Activated CD8-positive, alpha-beta T cell treated with anti-CD3 and anti-CD28 coated beads for 36 hours (primary cell): ENCODE measurements around the gene PTPRK. TPM values are rescaled to one million over a fixed set of nuclear protein-coding genes. Genes with fewer than 3 reads are reported as not detected.

ENCODE experiments used
- ATAC-seq: fragments of 200-7000 bp; cut with Tn5 transposase; one replicate; pipeline ENCODE4 v1.10.0; 2021; ENCODE audit warnings: mild to moderate bottlenecking, moderate library complexity
- CTCF ChIA-PET: fragments of 350-600 bp; sonication (Branson Sonifier 250); formaldehyde crosslinking; loops from one replicate; lab custom pipeline; 2021; ENCODE audit warnings: antibody characterized with exemption; lab: Charles Lee
- POLR2A ChIA-PET: fragments of 350-600 bp; sonication (Branson Sonifier 250); formaldehyde crosslinking; loops from one replicate; lab custom pipeline; 2021; ENCODE audit warnings: antibody characterized with exemption; lab: Charles Lee
- DNase-seq: peaks from one replicate; pipeline ENCODE4 v3.0.0-alpha.2; 2020
- H3K27ac Mint-ChIP-seq: one replicate; pipeline ENCODE4 v1.8.0; 2021; ENCODE audit warnings: mild to moderate bottlenecking, mixed read lengths
- H3K27me3 Mint-ChIP-seq: one replicate; pipeline ENCODE4 v1.8.0; 2021; ENCODE audit warnings: mixed read lengths
- H3K36me3 Mint-ChIP-seq: one replicate; pipeline ENCODE4 v1.8.0; 2021; ENCODE audit warnings: low read depth, mixed read lengths
- H3K4me1 Mint-ChIP-seq: one replicate; pipeline ENCODE4 v1.8.0; 2021; ENCODE audit warnings: low read depth, mixed read lengths
- H3K4me3 Mint-ChIP-seq: one replicate; pipeline ENCODE4 v1.8.0; 2021; ENCODE audit warnings: mild to moderate bottlenecking, moderate library complexity, mixed read lengths
- H3K9me3 Mint-ChIP-seq: one replicate; pipeline ENCODE4 v1.8.0; 2021; ENCODE audit warnings: mixed read lengths
- CTCF ChIP-seq: fragments of 200-600 bp; IDR thresholded peaks from one replicate; pipeline ENCODE4 v1.8.0; 2022; ENCODE audit warnings: antibody characterized with exemption, mild to moderate bottlenecking
- intact Hi-C: fragments of 100-400 bp; cut with micrococcal nuclease; formaldehyde crosslinking; loops from one replicate; pipeline ENCODE4 v1.10.0; 2022
- total RNA-seq, 2 experiments: library from RNA; stranded (reverse); gene quantifications; one replicate each; pipeline ENCODE4 v1.2.3, GENCODE V29; 2021

PTPRK gene
- total RNA-seq, 2 experiments from 2014 or later, result 7.7 to 8.9 TPM

- no peak for TF ChIP-seq CTCF
- ChIA-PET CTCF (interaction anchor here (1.9 kb wide), 1 partner anchor 9 kb away, joined by 6 read pairs; no protein-coding TSS in a partner anchor), POLR2A (no interaction called here)
- no peak overlapping the region for H3K4me3 Mint-ChIP-seq
- intact Hi-C loops, result no loop called here
- H3K4me1 Mint-ChIP-seq, result peaks cover 9% of the 10 kb centered on the region
- no peak for ATAC-seq
- no peaks in the 10 kb centered on the region for H3K9me3 Mint-ChIP-seq
- DNase-seq, result no peak
- H3K27me3 Mint-ChIP-seq, result no peaks in the 10 kb centered on the region
- peaks cover 2% of the 10 kb centered on the region for H3K36me3 Mint-ChIP-seq
- H3K27ac Mint-ChIP-seq, result no peak overlapping the region
Measured at GRCh38 chr6:128064540-128064895, 455.9 kb downstream of the PTPRK start.

DNA sequence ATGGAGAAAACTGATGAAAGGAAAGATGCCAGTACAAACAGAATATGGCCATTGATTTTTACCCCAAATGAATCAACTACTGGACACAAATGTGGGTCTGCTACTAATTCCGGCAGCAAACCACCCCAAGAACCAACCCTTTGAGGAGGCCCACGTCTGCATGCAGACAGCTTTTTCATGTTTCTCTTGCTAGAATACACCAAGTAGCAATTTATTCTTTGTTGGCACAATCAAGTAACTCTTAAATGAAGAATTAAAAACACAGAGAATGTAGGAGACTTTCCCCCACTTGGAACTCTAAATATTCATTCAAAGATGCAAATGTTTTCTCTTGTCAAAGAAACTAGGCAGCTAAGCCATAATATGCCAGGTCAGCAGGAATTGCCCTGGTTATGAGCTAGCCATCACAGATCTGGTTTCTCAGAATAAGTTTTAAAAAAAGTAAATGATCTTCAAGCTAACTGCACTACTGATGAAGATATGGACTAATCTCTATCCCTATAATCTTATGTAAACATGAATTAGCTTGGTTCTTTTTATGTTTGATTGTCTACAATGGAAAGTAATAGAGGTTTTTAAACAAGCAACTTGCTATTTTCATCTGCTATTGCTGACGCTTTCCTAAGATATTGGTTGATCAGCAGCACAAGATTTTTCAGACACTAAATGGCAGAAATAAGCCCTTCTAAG lies 456.4 kb downstream of the PTPRK start:
- POLR2A ChIA-PET, result interaction anchor here (0.8 kb wide), 1 partner anchor 10 kb away, joined by 3 read pairs; no protein-coding TSS in a partner anchor
- H3K27me3 Mint-ChIP-seq, result no peaks in the 10 kb centered on the region
- intact Hi-C loops, result no loop called here

GRCh38 chr6:128062882-128063603 lies 457.4 kb downstream of the PTPRK start:
- intact Hi-C loops, result no loop called here
- no peak for TF ChIP-seq CTCF
- Mint-ChIP-seq H3K4me3 (no peak overlapping the region), H3K27me3 (no peaks in the 10 kb centered on the region), H3K9me3 (no peaks in the 10 kb centered on the region), H3K27ac (no peak overlapping the region), H3K4me1 (peaks cover 9% of the 10 kb centered on the region), H3K36me3 (peaks cover 2% of the 10 kb centered on the region)
- ChIA-PET POLR2A (interaction anchor here (0.8 to 1.0 kb wide), 2 partner anchors 10 kb away, joined by 3 read pairs; no protein-coding TSS in a partner anchor), CTCF (interaction anchor here (0.9 to 1.9 kb wide), 3 partner anchors 11 to 208 kb away, joined by 3 to 6 read pairs (median 3); no protein-coding TSS in a partner anchor)
- DNase-seq (no peak), ATAC-seq (no peak)

More for the DNA sequence above, 456.4 kb downstream of the PTPRK start:
- DNase-seq (no peak), ATAC-seq (no peak)
- peaks cover 9% of the 10 kb centered on the region for H3K4me1 Mint-ChIP-seq
- H3K36me3 Mint-ChIP-seq, result peaks cover 2% of the 10 kb centered on the region
- H3K4me3 Mint-ChIP-seq, result no peak overlapping the region
- CTCF ChIA-PET, result interaction anchor here (0.9 to 1.9 kb wide), 2 partner anchors 10 to 209 kb away, joined by 3 to 6 read pairs; no protein-coding TSS in a partner anchor
- no peak overlapping the region for H3K27ac Mint-ChIP-seq
- no peaks in the 10 kb centered on the region for H3K9me3 Mint-ChIP-seq
- TF ChIP-seq CTCF, result no peak

GRCh38 chr6:128057946-128058345 lies 462.5 kb downstream of the PTPRK start:
- no peak overlapping the region for H3K27ac Mint-ChIP-seq
- H3K4me3 Mint-ChIP-seq, result no peak overlapping the region
- ATAC-seq (no peak), DNase-seq (no peak)
- intact Hi-C loops, result no loop called here
- ChIA-PET POLR2A (no interaction called here), CTCF (no interaction called here)
- H3K4me1 Mint-ChIP-seq, result peaks cover 2% of the 10 kb centered on the region
- H3K36me3 Mint-ChIP-seq, result peaks cover 13% of the 10 kb centered on the region
- TF ChIP-seq CTCF, result no peak
- no peaks in the 10 kb centered on the region for H3K9me3 Mint-ChIP-seq
- H3K27me3 Mint-ChIP-seq, result no peaks in the 10 kb centered on the region

DNA sequence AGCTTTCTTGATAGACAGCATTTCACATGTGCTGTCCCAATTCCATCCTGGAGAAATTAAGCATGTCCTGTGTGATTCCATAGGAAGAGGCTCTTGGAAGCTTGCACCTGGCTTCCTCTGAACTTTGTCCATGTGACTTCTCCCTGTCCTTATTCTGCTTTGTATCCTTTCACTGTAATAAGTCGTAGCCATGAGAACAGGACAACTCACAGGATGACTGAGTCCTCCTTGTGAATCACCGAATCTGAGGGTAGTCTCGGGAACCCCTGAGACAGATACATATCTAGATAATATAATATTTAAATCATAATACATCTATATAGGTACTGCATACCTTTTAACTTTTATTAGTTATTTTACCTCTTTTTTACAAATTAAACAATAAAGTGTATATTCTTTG lies 462.9 kb downstream of the PTPRK start:
- no peak overlapping the region for H3K4me3 Mint-ChIP-seq
- CTCF ChIA-PET, result no interaction called here
- peaks cover 13% of the 10 kb centered on the region for H3K36me3 Mint-ChIP-seq
- no peak overlapping the region for H3K27ac Mint-ChIP-seq
- no peak for DNase-seq
- TF ChIP-seq CTCF, result no peak
- no peaks in the 10 kb centered on the region for H3K9me3 Mint-ChIP-seq
- H3K4me1 Mint-ChIP-seq, result peaks cover 2% of the 10 kb centered on the region
- POLR2A ChIA-PET, result no interaction called here
- intact Hi-C loops, result no loop called here
- ATAC-seq, result no peak
- no peaks in the 10 kb centered on the region for H3K27me3 Mint-ChIP-seq
